ENCODE data around the gene FUCA1.
"Not testable (repeated sequence)": the region's sequence is repeated elsewhere in the genome, so short reads cannot be mapped to it uniquely, and the experiment has no call there.

Gene FUCA1

GRCh38 chr1:23806280-23806679 lies 61.8 kb downstream of the FUCA1 start:
- TF ChIP-seq CTCF (IDR thresholded peaks at IDR 0.05; ENCODE audit: insufficient read depth, low read length, poor library complexity, severe bottlenecking), result no peak
- DNase-seq (ENCODE audit: extremely low read depth, insufficient read length), result no peak
- Histone ChIP-seq H3K27me3 (replicated peaks; ENCODE audit: control insufficient read depth, insufficient read depth, low read length) (no peaks in the 10 kb centered on the region), H3K4me3 (replicated peaks; ENCODE audit: low read depth, low read length) (no peak overlapping the region), H3K36me3 (ENCODE audit: control insufficient read depth, insufficient read depth, low read length) (peaks cover 8% of the 10 kb centered on the region)

GRCh38 chr1:23805025-23805424 lies 63.1 kb downstream of the FUCA1 start:
- TF ChIP-seq CTCF (IDR thresholded peaks at IDR 0.05; ENCODE audit: insufficient read depth, low read length, poor library complexity, severe bottlenecking), result no peak
- Histone ChIP-seq H3K36me3 (ENCODE audit: control insufficient read depth, insufficient read depth, low read length) (peaks cover 8% of the 10 kb centered on the region), H3K27me3 (replicated peaks; ENCODE audit: control insufficient read depth, insufficient read depth, low read length) (no peaks in the 10 kb centered on the region), H3K4me3 (replicated peaks; ENCODE audit: low read depth, low read length) (no peak overlapping the region)
- no peak for DNase-seq (ENCODE audit: extremely low read depth, insufficient read length)

GRCh38 chr1:23804183-23804835 lies 63.8 kb downstream of the FUCA1 start:
- no peak for TF ChIP-seq CTCF (IDR thresholded peaks at IDR 0.05; ENCODE audit: insufficient read depth, low read length, poor library complexity, severe bottlenecking)
- no peaks in the 10 kb centered on the region for H3K27me3 ChIP-seq (replicated peaks; ENCODE audit: control insufficient read depth, insufficient read depth, low read length)
- H3K36me3 ChIP-seq (ENCODE audit: control insufficient read depth, insufficient read depth, low read length), result peaks cover 8% of the 10 kb centered on the region

GRCh38 chr1:23803674-23804073 lies 64.4 kb downstream of the FUCA1 start:
- Histone ChIP-seq H3K36me3 (ENCODE audit: control insufficient read depth, insufficient read depth, low read length) (peaks cover 8% of the 10 kb centered on the region), H3K27me3 (replicated peaks; ENCODE audit: control insufficient read depth, insufficient read depth, low read length) (no peaks in the 10 kb centered on the region), H3K4me3 (replicated peaks; ENCODE audit: low read depth, low read length) (no peak overlapping the region)
- DNase-seq (ENCODE audit: extremely low read depth, insufficient read length), result no peak
- no peak for TF ChIP-seq CTCF (IDR thresholded peaks at IDR 0.05; ENCODE audit: insufficient read depth, low read length, poor library complexity, severe bottlenecking)

More at GRCh38 chr1:23804183-23804835, 63.8 kb downstream of the FUCA1 start:
- no peak overlapping the region for H3K4me3 ChIP-seq (replicated peaks; ENCODE audit: low read depth, low read length)
- no peak for DNase-seq (ENCODE audit: extremely low read depth, insufficient read length)

GRCh38 chr1:23802809-23803342 lies 65.2 kb downstream of the FUCA1 start:
- not testable (repeated sequence) for DNase-seq (ENCODE audit: extremely low read depth, insufficient read length); H3K36me3 ChIP-seq (ENCODE audit: control insufficient read depth, insufficient read depth, low read length); H3K27me3 ChIP-seq (replicated peaks; ENCODE audit: control insufficient read depth, insufficient read depth, low read length); H3K4me3 ChIP-seq (replicated peaks; ENCODE audit: low read depth, low read length)

GRCh38 chr1:23801876-23802275 lies 66.2 kb downstream of the FUCA1 start:
- Histone ChIP-seq H3K36me3 (ENCODE audit: control insufficient read depth, insufficient read depth, low read length) (peaks cover 9% of the 10 kb centered on the region), H3K27me3 (replicated peaks; ENCODE audit: control insufficient read depth, insufficient read depth, low read length) (no peaks in the 10 kb centered on the region), H3K4me3 (replicated peaks; ENCODE audit: low read depth, low read length) (no peak overlapping the region)
- no peak for TF ChIP-seq CTCF (IDR thresholded peaks at IDR 0.05; ENCODE audit: insufficient read depth, low read length, poor library complexity, severe bottlenecking)
- DNase-seq (ENCODE audit: extremely low read depth, insufficient read length), result no peak
